Measurements from ENCODE around the gene ADGRV1. TPM values are rescaled to one million over a fixed set of nuclear protein-coding genes. Genes with fewer than 3 reads are reported as not detected.

The ADGRV1 gene
- total and polyA plus RNA-seq, 2 donors, result 2.2 to 5.1 TPM

GRCh38 chr5:90983711-90984124 lies 425.1 kb downstream of the ADGRV1 start:
- Histone ChIP-seq H3K4me3 (ENCODE audit: low read length in 2 of 2) (no peak overlapping the region), H3K36me3 (ENCODE audit: control insufficient read depth in 2 of 2, insufficient read depth in 2 of 2, low read length in 1 of 2) (no peaks in the 10 kb centered on the region), H3K9me3 (ENCODE audit: control insufficient read depth in 2 of 2, insufficient read depth in 1 of 2, low read length in 1 of 2) (no peaks in the 10 kb centered on the region), H3K27ac (ENCODE audit: low read depth in 1 of 2, low read length in 1 of 2) (no peak overlapping the region), H3K27me3 (ENCODE audit: control insufficient read depth in 2 of 2, insufficient read depth in 1 of 2, low read length in 1 of 2) (no peaks in the 10 kb centered on the region), H3K4me1 (ENCODE audit: control insufficient read depth in 2 of 2, insufficient read depth in 2 of 2, low read length in 2 of 2) (no peaks in the 10 kb centered on the region)
- no peak for DNase-seq (ENCODE audit: low read depth in 6 of 9, low spot score in 9 of 9)

GRCh38 chr5:90985341-90985740 lies 426.7 kb downstream of the ADGRV1 start:
- Histone ChIP-seq H3K9me3 (ENCODE audit: control insufficient read depth in 2 of 2, insufficient read depth in 1 of 2, low read length in 1 of 2) (no peaks in the 10 kb centered on the region), H3K36me3 (ENCODE audit: control insufficient read depth in 2 of 2, insufficient read depth in 2 of 2, low read length in 1 of 2) (no peaks in the 10 kb centered on the region), H3K27me3 (ENCODE audit: control insufficient read depth in 2 of 2, insufficient read depth in 1 of 2, low read length in 1 of 2) (no peaks in the 10 kb centered on the region), H3K4me1 (ENCODE audit: control insufficient read depth in 2 of 2, insufficient read depth in 2 of 2, low read length in 2 of 2) (no peaks in the 10 kb centered on the region), H3K27ac (ENCODE audit: low read depth in 1 of 2, low read length in 1 of 2) (no peak overlapping the region), H3K4me3 (ENCODE audit: low read length in 2 of 2) (no peak overlapping the region)
- 93% methylated on average over 3 of the region's 3 CpGs for WGBS
- DNase-seq (ENCODE audit: low read depth in 6 of 9, low spot score in 9 of 9), result no peak

GRCh38 chr5:90987726-90988125 lies 429.1 kb downstream of the ADGRV1 start:
- no peaks in the 10 kb centered on the region for H3K27me3 ChIP-seq (ENCODE audit: control insufficient read depth in 2 of 2, insufficient read depth in 1 of 2, low read length in 1 of 2)
- no peak for DNase-seq (ENCODE audit: low read depth in 6 of 9, low spot score in 9 of 9)
- 96% methylated on average over 4 of the region's 4 CpGs for WGBS

GRCh38 chr5:90991201-90991600 lies 432.6 kb downstream of the ADGRV1 start:
- Histone ChIP-seq H3K27ac (ENCODE audit: low read depth in 1 of 2, low read length in 1 of 2) (no peak overlapping the region), H3K9me3 (ENCODE audit: control insufficient read depth in 2 of 2, insufficient read depth in 1 of 2, low read length in 1 of 2) (peaks cover 0 to 2% of the 10 kb centered on the region in 2 donors), H3K4me3 (ENCODE audit: low read length in 2 of 2) (no peak overlapping the region), H3K27me3 (ENCODE audit: control insufficient read depth in 2 of 2, insufficient read depth in 1 of 2, low read length in 1 of 2) (no peaks in the 10 kb centered on the region), H3K36me3 (ENCODE audit: control insufficient read depth in 2 of 2, insufficient read depth in 2 of 2, low read length in 1 of 2) (no peaks in the 10 kb centered on the region), H3K4me1 (ENCODE audit: control insufficient read depth in 2 of 2, insufficient read depth in 2 of 2, low read length in 2 of 2) (no peaks in the 10 kb centered on the region)
- DNase-seq (ENCODE audit: low read depth in 6 of 9, low spot score in 9 of 9), result no peak
- WGBS, result 93% methylated on average over 1 of the region's 1 CpG

More at GRCh38 chr5:90987726-90988125, 429.1 kb downstream of the ADGRV1 start:
- no peak overlapping the region for H3K4me3 ChIP-seq (ENCODE audit: low read length in 2 of 2)
- no peaks in the 10 kb centered on the region for H3K9me3 ChIP-seq (ENCODE audit: control insufficient read depth in 2 of 2, insufficient read depth in 1 of 2, low read length in 1 of 2)
- no peak overlapping the region for H3K27ac ChIP-seq (ENCODE audit: low read depth in 1 of 2, low read length in 1 of 2)
- H3K36me3 ChIP-seq (ENCODE audit: control insufficient read depth in 2 of 2, insufficient read depth in 2 of 2, low read length in 1 of 2), result no peaks in the 10 kb centered on the region
- H3K4me1 ChIP-seq (ENCODE audit: control insufficient read depth in 2 of 2, insufficient read depth in 2 of 2, low read length in 2 of 2), result no peaks in the 10 kb centered on the region

GRCh38 chr5:90994796-90995195 lies 436.2 kb downstream of the ADGRV1 start:
- H3K9me3 ChIP-seq (ENCODE audit: control insufficient read depth in 2 of 2, insufficient read depth in 1 of 2, low read length in 1 of 2), result peaks cover 0 to 3% of the 10 kb centered on the region in 2 donors
- H3K36me3 ChIP-seq (ENCODE audit: control insufficient read depth in 2 of 2, insufficient read depth in 2 of 2, low read length in 1 of 2), result no peaks in the 10 kb centered on the region
- no peak overlapping the region for H3K4me3 ChIP-seq (ENCODE audit: low read length in 2 of 2)
- H3K27me3 ChIP-seq (ENCODE audit: control insufficient read depth in 2 of 2, insufficient read depth in 1 of 2, low read length in 1 of 2), result no peaks in the 10 kb centered on the region
- DNase-seq (ENCODE audit: low read depth in 6 of 9, low spot score in 9 of 9), result no peak
- no peaks in the 10 kb centered on the region for H3K4me1 ChIP-seq (ENCODE audit: control insufficient read depth in 2 of 2, insufficient read depth in 2 of 2, low read length in 2 of 2)
- H3K27ac ChIP-seq (ENCODE audit: low read depth in 1 of 2, low read length in 1 of 2), result no peak overlapping the region

GRCh38 chr5:90996089-90996488 lies 437.5 kb downstream of the ADGRV1 start:
- Histone ChIP-seq H3K9me3 (ENCODE audit: control insufficient read depth in 2 of 2, insufficient read depth in 1 of 2, low read length in 1 of 2) (peaks cover 0 to 3% of the 10 kb centered on the region in 2 donors), H3K27me3 (ENCODE audit: control insufficient read depth in 2 of 2, insufficient read depth in 1 of 2, low read length in 1 of 2) (no peaks in the 10 kb centered on the region), H3K27ac (ENCODE audit: low read depth in 1 of 2, low read length in 1 of 2) (no peak overlapping the region), H3K4me3 (ENCODE audit: low read length in 2 of 2) (no peak overlapping the region), H3K36me3 (ENCODE audit: control insufficient read depth in 2 of 2, insufficient read depth in 2 of 2, low read length in 1 of 2) (no peaks in the 10 kb centered on the region), H3K4me1 (ENCODE audit: control insufficient read depth in 2 of 2, insufficient read depth in 2 of 2, low read length in 2 of 2) (no peaks in the 10 kb centered on the region)
- 96% methylated on average over 3 of the region's 3 CpGs for WGBS
- DNase-seq (ENCODE audit: low read depth in 6 of 9, low spot score in 9 of 9), result no peak

- H3K27ac ChIP-seq (ENCODE audit: low read depth in 1 of 2, low read length in 1 of 2), result no peak overlapping the region
- H3K36me3 ChIP-seq (ENCODE audit: control insufficient read depth in 2 of 2, insufficient read depth in 2 of 2, low read length in 1 of 2), result no peaks in the 10 kb centered on the region
- H3K27me3 ChIP-seq (ENCODE audit: control insufficient read depth in 2 of 2, insufficient read depth in 1 of 2, low read length in 1 of 2), result no peaks in the 10 kb centered on the region
- H3K9me3 ChIP-seq (ENCODE audit: control insufficient read depth in 2 of 2, insufficient read depth in 1 of 2, low read length in 1 of 2), result peaks cover 0 to 3% of the 10 kb centered on the region in 2 donors
- DNase-seq (ENCODE audit: low read depth in 6 of 9, low spot score in 9 of 9), result no peak
- no peak overlapping the region for H3K4me3 ChIP-seq (ENCODE audit: low read length in 2 of 2)
- WGBS, result 96% methylated on average over 4 of the region's 4 CpGs
- no peaks in the 10 kb centered on the region for H3K4me1 ChIP-seq (ENCODE audit: control insufficient read depth in 2 of 2, insufficient read depth in 2 of 2, low read length in 2 of 2)
Observed at GRCh38 chr5:90997082-90997481, 438.5 kb downstream of the ADGRV1 start.

GRCh38 chr5:91000743-91001142 lies 442.1 kb downstream of the ADGRV1 start:
- H3K9me3 ChIP-seq (ENCODE audit: control insufficient read depth in 2 of 2, insufficient read depth in 1 of 2, low read length in 1 of 2), result peaks cover 0 to 3% of the 10 kb centered on the region in 2 donors
- H3K27me3 ChIP-seq (ENCODE audit: control insufficient read depth in 2 of 2, insufficient read depth in 1 of 2, low read length in 1 of 2), result no peaks in the 10 kb centered on the region
- no peak overlapping the region for H3K27ac ChIP-seq (ENCODE audit: low read depth in 1 of 2, low read length in 1 of 2)
- no peak for DNase-seq (ENCODE audit: low read depth in 6 of 9, low spot score in 9 of 9)
- H3K4me3 ChIP-seq (ENCODE audit: low read length in 2 of 2), result no peak overlapping the region
- WGBS, result 98% methylated on average over 1 of the region's 1 CpG
- H3K36me3 ChIP-seq (ENCODE audit: control insufficient read depth in 2 of 2, insufficient read depth in 2 of 2, low read length in 1 of 2), result no peaks in the 10 kb centered on the region
- H3K4me1 ChIP-seq (ENCODE audit: control insufficient read depth in 2 of 2, insufficient read depth in 2 of 2, low read length in 2 of 2), result no peaks in the 10 kb centered on the region

GRCh38 chr5:91006713-91007112 lies 448.1 kb downstream of the ADGRV1 start:
- no peaks in the 10 kb centered on the region for H3K36me3 ChIP-seq (ENCODE audit: control insufficient read depth in 2 of 2, insufficient read depth in 2 of 2, low read length in 1 of 2)
- H3K9me3 ChIP-seq (ENCODE audit: control insufficient read depth in 2 of 2, insufficient read depth in 1 of 2, low read length in 1 of 2), result no peaks in the 10 kb centered on the region
- no peak overlapping the region for H3K4me3 ChIP-seq (ENCODE audit: low read length in 2 of 2)
- DNase-seq (ENCODE audit: low read depth in 6 of 9, low spot score in 9 of 9), result no peak
- H3K4me1 ChIP-seq (ENCODE audit: control insufficient read depth in 2 of 2, insufficient read depth in 2 of 2, low read length in 2 of 2), result no peaks in the 10 kb centered on the region
- H3K27me3 ChIP-seq (ENCODE audit: control insufficient read depth in 2 of 2, insufficient read depth in 1 of 2, low read length in 1 of 2), result no peaks in the 10 kb centered on the region
- H3K27ac ChIP-seq (ENCODE audit: low read depth in 1 of 2, low read length in 1 of 2), result no peak overlapping the region
- WGBS, result 97% methylated on average over 2 of the region's 2 CpGs

- Histone ChIP-seq H3K9me3 (ENCODE audit: control insufficient read depth in 2 of 2, insufficient read depth in 1 of 2, low read length in 1 of 2) (no peaks in the 10 kb centered on the region), H3K36me3 (ENCODE audit: control insufficient read depth in 2 of 2, insufficient read depth in 2 of 2, low read length in 1 of 2) (no peaks in the 10 kb centered on the region), H3K27me3 (ENCODE audit: control insufficient read depth in 2 of 2, insufficient read depth in 1 of 2, low read length in 1 of 2) (no peaks in the 10 kb centered on the region), H3K4me3 (ENCODE audit: low read length in 2 of 2) (no peak overlapping the region), H3K4me1 (ENCODE audit: control insufficient read depth in 2 of 2, insufficient read depth in 2 of 2, low read length in 2 of 2) (no peaks in the 10 kb centered on the region), H3K27ac (ENCODE audit: low read depth in 1 of 2, low read length in 1 of 2) (no peak overlapping the region)
- WGBS, result 98% methylated on average over 1 of the region's 1 CpG
- DNase-seq (ENCODE audit: low read depth in 6 of 9, low spot score in 9 of 9), result no peak
Observed at GRCh38 chr5:91007251-91007650, 448.7 kb downstream of the ADGRV1 start.
